Measurements from ENCODE around the gene TLE3.

DNA sequence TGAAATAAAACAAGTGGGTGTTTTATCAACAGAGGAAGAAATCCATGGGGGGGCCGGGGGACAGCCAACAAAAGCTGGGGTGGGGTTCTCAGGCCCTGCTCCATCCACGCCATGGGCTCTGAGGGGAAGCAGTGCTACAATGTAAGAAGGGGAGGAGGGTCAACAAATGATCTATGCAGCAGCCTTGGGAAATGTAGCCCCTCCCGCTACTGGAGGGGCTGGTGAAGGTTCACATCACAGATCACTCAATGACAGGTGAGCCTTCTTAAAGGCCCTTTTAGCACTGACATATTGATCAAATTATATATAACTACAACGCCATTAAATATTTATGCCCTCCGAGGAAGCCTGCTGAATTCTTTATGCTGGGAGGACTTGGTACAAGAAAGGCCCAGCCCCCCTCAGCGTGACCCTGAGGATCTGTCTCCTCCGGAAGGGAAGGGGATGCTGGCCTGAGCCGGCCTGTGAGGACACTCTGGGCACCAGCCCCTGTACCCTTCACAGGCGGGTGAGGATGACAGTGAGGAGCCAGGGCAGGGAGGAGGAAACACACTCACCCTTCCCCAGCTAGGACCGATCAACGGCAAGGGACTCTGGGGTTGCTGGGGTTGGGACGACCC is 15.3 kb downstream of the TLE3 start:
- TF ChIP-seq, protein P1, sequence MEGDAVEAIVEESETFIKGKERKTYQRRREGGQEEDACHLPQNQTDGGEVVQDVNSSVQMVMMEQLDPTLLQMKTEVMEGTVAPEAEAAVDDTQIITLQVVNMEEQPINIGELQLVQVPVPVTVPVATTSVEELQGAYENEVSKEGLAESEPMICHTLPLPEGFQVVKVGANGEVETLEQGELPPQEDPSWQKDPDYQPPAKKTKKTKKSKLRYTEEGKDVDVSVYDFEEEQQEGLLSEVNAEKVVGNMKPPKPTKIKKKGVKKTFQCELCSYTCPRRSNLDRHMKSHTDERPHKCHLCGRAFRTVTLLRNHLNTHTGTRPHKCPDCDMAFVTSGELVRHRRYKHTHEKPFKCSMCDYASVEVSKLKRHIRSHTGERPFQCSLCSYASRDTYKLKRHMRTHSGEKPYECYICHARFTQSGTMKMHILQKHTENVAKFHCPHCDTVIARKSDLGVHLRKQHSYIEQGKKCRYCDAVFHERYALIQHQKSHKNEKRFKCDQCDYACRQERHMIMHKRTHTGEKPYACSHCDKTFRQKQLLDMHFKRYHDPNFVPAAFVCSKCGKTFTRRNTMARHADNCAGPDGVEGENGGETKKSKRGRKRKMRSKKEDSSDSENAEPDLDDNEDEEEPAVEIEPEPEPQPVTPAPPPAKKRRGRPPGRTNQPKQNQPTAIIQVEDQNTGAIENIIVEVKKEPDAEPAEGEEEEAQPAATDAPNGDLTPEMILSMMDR (IDR thresholded peaks at IDR 0.05) = no peak
- TF ChIP-seq POLR2AphosphoS5 (IDR thresholded peaks at IDR 0.05) (no peak), POLR2A (IDR thresholded peaks at IDR 0.05) (no peak)
